GM23248 (cell line): Measurements from ENCODE around the gene SPATA31E1.

Experiments
- EZH2 ChIP-seq: fragments of 200-600 bp; sonication (generic); IDR thresholded peaks from 2 replicates; pipeline ENCODE4 v1.6.1; 2018; ENCODE audit warnings: antibody characterized with exemption, mild to moderate bottlenecking; ENCODE audit not compliant: insufficient read depth, poor library complexity, severe bottlenecking
- EZH2phosphoT487 ChIP-seq: fragments of 200-600 bp; sonication (generic); IDR thresholded peaks from 2 replicates; pipeline ENCODE4 v1.6.1; 2018; ENCODE audit warnings: antibody characterized with exemption, moderate library complexity, mild to moderate bottlenecking, low read depth; ENCODE audit not compliant: insufficient read depth

DNA sequence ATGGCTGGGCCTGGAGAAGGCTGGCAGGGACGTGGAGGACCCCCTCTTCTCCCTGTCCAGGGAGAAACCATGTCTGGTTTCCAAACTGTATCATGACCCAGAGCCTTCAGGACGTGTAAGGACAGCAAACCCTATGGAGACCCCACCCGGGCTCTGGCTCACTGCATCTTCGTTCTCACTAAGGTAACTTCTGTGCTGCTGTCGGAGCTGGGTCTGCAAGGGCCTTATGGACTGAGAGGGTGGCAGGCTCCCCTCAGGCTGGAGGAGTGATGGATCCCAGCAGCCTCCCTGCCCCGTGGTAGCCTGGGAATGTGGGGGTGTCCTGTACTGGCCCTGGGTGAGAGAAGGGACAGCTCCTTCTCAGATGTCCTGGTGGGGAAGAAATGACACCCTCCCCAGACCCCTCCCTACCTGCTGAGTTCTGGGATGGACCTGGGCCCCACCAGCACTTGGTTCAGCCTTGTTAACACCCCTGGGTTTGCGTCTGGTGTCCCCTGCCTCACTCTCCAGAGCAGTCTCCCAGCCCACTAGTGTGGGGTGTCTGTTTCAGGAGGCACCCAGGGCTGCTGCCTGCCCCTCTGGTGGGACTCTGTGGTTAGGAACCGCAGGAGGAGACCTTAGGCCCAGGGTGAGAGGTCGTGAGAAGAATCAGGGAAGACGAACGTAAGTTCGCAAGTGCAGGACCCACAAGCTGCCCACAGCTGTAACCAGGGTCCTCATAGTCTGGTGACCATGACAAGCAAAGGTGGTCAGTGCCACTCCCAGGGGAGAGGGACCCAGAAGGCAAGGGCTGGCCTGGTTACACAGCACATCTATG, 6.6 kb downstream of the SPATA31E1 start:
- TF ChIP-seq EZH2phosphoT487 (no peak), EZH2 (no peak)
